Measurements from ENCODE around the gene DOK7.

The DOK7 gene

GRCh38 chr4:3462790-3463415 lies at the start of gene DOK7:
TSS of gene DOK7 (plus strand) at chr4:3463306. CDS start at chr4:3463376, 70 bp downstream.
- no peak for DNase-seq (ENCODE audit: low read depth in 2 of 2)

- DNase-seq (ENCODE audit: low read depth in 2 of 2): no peak
These were observed 49.3 kb upstream of the DOK7 start for GRCh38 chr4:3413675-3414420.

- no peak for DNase-seq (ENCODE audit: low read depth in 2 of 2)
These were observed 48.5 kb upstream of the DOK7 start for GRCh38 chr4:3414421-3415279.

GRCh38 chr4:3415471-3416141 lies 47.5 kb upstream of the DOK7 start:
- no peak for DNase-seq (ENCODE audit: low read depth in 2 of 2)

- no peak for DNase-seq (ENCODE audit: low read depth in 2 of 2)
These were observed 46.8 kb upstream of the DOK7 start for GRCh38 chr4:3416270-3416669.

- no peak for DNase-seq (ENCODE audit: low read depth in 2 of 2)
These were observed 46.3 kb upstream of the DOK7 start for GRCh38 chr4:3416821-3417221.

GRCh38 chr4:3417448-3417847 lies 45.7 kb upstream of the DOK7 start:
- no peak for DNase-seq (ENCODE audit: low read depth in 2 of 2)

GRCh38 chr4:3418029-3418762 lies 44.9 kb upstream of the DOK7 start:
- DNase-seq (ENCODE audit: low read depth in 2 of 2): no peak

- no peak for DNase-seq (ENCODE audit: low read depth in 2 of 2)
These were observed 43.1 kb upstream of the DOK7 start for GRCh38 chr4:3419836-3420605.

GRCh38 chr4:3420606-3420955 lies 42.5 kb upstream of the DOK7 start:
- DNase-seq (ENCODE audit: low read depth in 2 of 2): no peak

GRCh38 chr4:3420956-3421355 lies 42.1 kb upstream of the DOK7 start:
- DNase-seq (ENCODE audit: low read depth in 2 of 2): no peak

- no peak for DNase-seq (ENCODE audit: low read depth in 2 of 2)
These were observed 41.6 kb upstream of the DOK7 start for GRCh38 chr4:3421470-3421869.

- no peak for DNase-seq (ENCODE audit: low read depth in 2 of 2)
These were observed 40.8 kb upstream of the DOK7 start for GRCh38 chr4:3422241-3422801.

GRCh38 chr4:3422808-3423297 lies 40.3 kb upstream of the DOK7 start:
- no peak for DNase-seq (ENCODE audit: low read depth in 2 of 2)

GRCh38 chr4:3423406-3423805 lies 39.7 kb upstream of the DOK7 start:
- no peak for DNase-seq (ENCODE audit: low read depth in 2 of 2)

GRCh38 chr4:3423952-3424351 lies 39.2 kb upstream of the DOK7 start:
- DNase-seq (ENCODE audit: low read depth in 2 of 2): no peak

- DNase-seq (ENCODE audit: low read depth in 2 of 2): no peak
These were observed 38.5 kb upstream of the DOK7 start for GRCh38 chr4:3424522-3425095.

GRCh38 chr4:3426465-3427133 lies 36.5 kb upstream of the DOK7 start:
- DNase-seq (ENCODE audit: low read depth in 2 of 2): no peak

- no peak for DNase-seq (ENCODE audit: low read depth in 2 of 2)
These were observed 36.0 kb upstream of the DOK7 start for GRCh38 chr4:3427134-3427476.
